ENCODE results near the gene WDR81.

DNA sequence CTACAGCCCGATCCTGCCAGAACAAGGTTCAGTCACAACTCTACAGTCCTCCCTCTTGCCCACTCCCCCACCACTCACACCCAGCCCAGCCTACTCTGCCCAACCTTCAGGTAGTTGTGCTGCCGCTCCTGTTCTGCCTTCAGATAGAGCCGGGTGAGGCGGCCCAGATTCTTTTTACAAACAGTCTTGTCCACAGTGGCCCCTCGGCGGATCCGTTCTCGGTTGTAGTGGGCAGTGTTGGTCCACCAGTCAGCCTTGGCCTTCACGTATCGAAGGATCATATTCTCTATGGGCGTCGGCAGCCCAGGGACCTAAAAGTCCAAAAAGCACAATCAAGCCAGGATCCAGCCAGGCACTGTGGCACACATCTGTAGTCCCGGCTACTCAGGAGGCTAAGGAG, 48.1 kb upstream of the WDR81 start:
- TF ChIP-seq POLR2AphosphoS5 (IDR thresholded peaks at IDR 0.05; ENCODE audit: low read depth) (no peak), GABPA (IDR thresholded peaks at IDR 0.05; ENCODE audit: low read depth) (no peak)
- TF ChIP-seq, protein P1, sequence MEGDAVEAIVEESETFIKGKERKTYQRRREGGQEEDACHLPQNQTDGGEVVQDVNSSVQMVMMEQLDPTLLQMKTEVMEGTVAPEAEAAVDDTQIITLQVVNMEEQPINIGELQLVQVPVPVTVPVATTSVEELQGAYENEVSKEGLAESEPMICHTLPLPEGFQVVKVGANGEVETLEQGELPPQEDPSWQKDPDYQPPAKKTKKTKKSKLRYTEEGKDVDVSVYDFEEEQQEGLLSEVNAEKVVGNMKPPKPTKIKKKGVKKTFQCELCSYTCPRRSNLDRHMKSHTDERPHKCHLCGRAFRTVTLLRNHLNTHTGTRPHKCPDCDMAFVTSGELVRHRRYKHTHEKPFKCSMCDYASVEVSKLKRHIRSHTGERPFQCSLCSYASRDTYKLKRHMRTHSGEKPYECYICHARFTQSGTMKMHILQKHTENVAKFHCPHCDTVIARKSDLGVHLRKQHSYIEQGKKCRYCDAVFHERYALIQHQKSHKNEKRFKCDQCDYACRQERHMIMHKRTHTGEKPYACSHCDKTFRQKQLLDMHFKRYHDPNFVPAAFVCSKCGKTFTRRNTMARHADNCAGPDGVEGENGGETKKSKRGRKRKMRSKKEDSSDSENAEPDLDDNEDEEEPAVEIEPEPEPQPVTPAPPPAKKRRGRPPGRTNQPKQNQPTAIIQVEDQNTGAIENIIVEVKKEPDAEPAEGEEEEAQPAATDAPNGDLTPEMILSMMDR (IDR thresholded peaks at IDR 0.05; ENCODE audit: insufficient read depth, low read length): no peak
- TF ChIP-seq, protein P2, sequence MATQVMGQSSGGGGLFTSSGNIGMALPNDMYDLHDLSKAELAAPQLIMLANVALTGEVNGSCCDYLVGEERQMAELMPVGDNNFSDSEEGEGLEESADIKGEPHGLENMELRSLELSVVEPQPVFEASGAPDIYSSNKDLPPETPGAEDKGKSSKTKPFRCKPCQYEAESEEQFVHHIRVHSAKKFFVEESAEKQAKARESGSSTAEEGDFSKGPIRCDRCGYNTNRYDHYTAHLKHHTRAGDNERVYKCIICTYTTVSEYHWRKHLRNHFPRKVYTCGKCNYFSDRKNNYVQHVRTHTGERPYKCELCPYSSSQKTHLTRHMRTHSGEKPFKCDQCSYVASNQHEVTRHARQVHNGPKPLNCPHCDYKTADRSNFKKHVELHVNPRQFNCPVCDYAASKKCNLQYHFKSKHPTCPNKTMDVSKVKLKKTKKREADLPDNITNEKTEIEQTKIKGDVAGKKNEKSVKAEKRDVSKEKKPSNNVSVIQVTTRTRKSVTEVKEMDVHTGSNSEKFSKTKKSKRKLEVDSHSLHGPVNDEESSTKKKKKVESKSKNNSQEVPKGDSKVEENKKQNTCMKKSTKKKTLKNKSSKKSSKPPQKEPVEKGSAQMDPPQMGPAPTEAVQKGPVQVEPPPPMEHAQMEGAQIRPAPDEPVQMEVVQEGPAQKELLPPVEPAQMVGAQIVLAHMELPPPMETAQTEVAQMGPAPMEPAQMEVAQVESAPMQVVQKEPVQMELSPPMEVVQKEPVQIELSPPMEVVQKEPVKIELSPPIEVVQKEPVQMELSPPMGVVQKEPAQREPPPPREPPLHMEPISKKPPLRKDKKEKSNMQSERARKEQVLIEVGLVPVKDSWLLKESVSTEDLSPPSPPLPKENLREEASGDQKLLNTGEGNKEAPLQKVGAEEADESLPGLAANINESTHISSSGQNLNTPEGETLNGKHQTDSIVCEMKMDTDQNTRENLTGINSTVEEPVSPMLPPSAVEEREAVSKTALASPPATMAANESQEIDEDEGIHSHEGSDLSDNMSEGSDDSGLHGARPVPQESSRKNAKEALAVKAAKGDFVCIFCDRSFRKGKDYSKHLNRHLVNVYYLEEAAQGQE (IDR thresholded peaks at IDR 0.05; ENCODE audit: insufficient replicate concordance, low read depth): no peak
